OCI-LY3 (cell line): ENCODE measurements around the gene NAA30.

Experiments
- H2AFZ ChIP-seq: fragments of 200-600, 300-600 bp; shearing (Covaris generic); 2 replicates; pipeline ENCODE4 v1.6.0; 2014; ENCODE audit warnings: antibody characterized with exemption, low read depth, low read length
- H3K27ac ChIP-seq: fragments of 200-600, 300-600 bp; sonication (generic); 2 replicates; pipeline ENCODE4 v1.5.1; 2014; ENCODE audit warnings: mild to moderate bottlenecking, low read length, moderate library complexity, mixed read lengths
- H3K27me3 ChIP-seq: fragments of 200-600, 300-600 bp; sonication (generic); 2 replicates; pipeline ENCODE4 v1.6.1; 2014; ENCODE audit warnings: low read depth, low read length, mixed read lengths
- H3K36me3 ChIP-seq: fragments of 200-600, 300-600 bp; sonication (generic); replicated peaks from 2 replicates; pipeline ENCODE3; 2014; ENCODE audit warnings: low read depth, low read length, mixed read lengths
- H3K4me1 ChIP-seq: fragments of 300-600, 200-600 bp; sonication (generic); 2 replicates; pipeline ENCODE4 v1.6.1; 2014; ENCODE audit warnings: low read length, mixed read lengths
- H3K4me2 ChIP-seq: fragments of 200-600, 300-600 bp; sonication (generic); 2 replicates; pipeline ENCODE4 v1.6.1; 2014; ENCODE audit warnings: low read length, mixed read lengths
- H3K4me3 ChIP-seq: fragments of 300-600, 200-600 bp; sonication (generic); 2 replicates; pipeline ENCODE4 v1.5.1; 2014; ENCODE audit warnings: antibody characterized with exemption, mild to moderate bottlenecking, low read length, moderate library complexity
- H3K79me2 ChIP-seq: fragments of 300-600, 200-600 bp; shearing (Covaris generic); 2 replicates; pipeline ENCODE4 v1.6.1; 2014; ENCODE audit warnings: mild to moderate bottlenecking, low read length, mixed read lengths
- H3K9ac ChIP-seq: fragments of 300-600, 200-600 bp; shearing (Covaris generic); 2 replicates; pipeline ENCODE4 v1.6.0; 2014; ENCODE audit warnings: mild to moderate bottlenecking, low read length, moderate library complexity
- H3K9me3 ChIP-seq: fragments of 200-600, 300-600 bp; shearing (Covaris generic); 2 replicates; pipeline ENCODE4 v1.6.1; 2014; ENCODE audit warnings: low read length, mixed read lengths; ENCODE audit not compliant: insufficient read depth
- H4K20me1 ChIP-seq: fragments of 200-600, 300-600 bp; sonication (generic); 2 replicates; pipeline ENCODE4 v1.6.1; 2016; ENCODE audit warnings: low read length, mixed read lengths; ENCODE audit not compliant: insufficient read depth
- CTCF ChIP-seq: fragments of 200-600, 300-600 bp; sonication (generic); IDR thresholded peaks from 2 replicates; pipeline ENCODE4 v1.5.1; 2014; ENCODE audit warnings: antibody characterized with exemption, low read length, low read depth
- EZH2phosphoT487 ChIP-seq: fragments of 200-600 bp; shearing (Covaris generic); IDR thresholded peaks from 2 replicates; pipeline ENCODE4 v1.6.1; 2018; ENCODE audit warnings: antibody characterized with exemption, mixed run types, low read depth

The NAA30 gene

GRCh38 chr14:57378661-57379060, 11.7 kb upstream of the NAA30 start:
- no peaks in the 10 kb centered on the region for H4K20me1 ChIP-seq
- no peak for TF ChIP-seq EZH2phosphoT487
- TF ChIP-seq CTCF = peak; percentile 43
- no peak overlapping the region for H3K4me2 ChIP-seq

GRCh38 chr14:57380935-57381334, 9.5 kb upstream of the NAA30 start:
- H3K4me2 ChIP-seq = no peak overlapping the region
- no peak overlapping the region for H3K4me3 ChIP-seq
- no peaks in the 10 kb centered on the region for H3K79me2 ChIP-seq
- no peaks in the 10 kb centered on the region for H3K36me3 ChIP-seq
- H3K27me3 ChIP-seq = no peaks in the 10 kb centered on the region
- H3K9ac ChIP-seq = no peak overlapping the region
- no peak overlapping the region for H3K27ac ChIP-seq
- TF ChIP-seq EZH2phosphoT487 (no peak), CTCF (no peak)
- H2AFZ ChIP-seq = no peak overlapping the region
- peaks cover 11% of the 10 kb centered on the region for H3K4me1 ChIP-seq
- no peaks in the 10 kb centered on the region for H4K20me1 ChIP-seq
- H3K9me3 ChIP-seq = no peaks in the 10 kb centered on the region

More at GRCh38 chr14:57378661-57379060, 11.7 kb upstream of the NAA30 start:
- Histone ChIP-seq H2AFZ (no peak overlapping the region), H3K4me3 (no peak overlapping the region), H3K4me1 (no peaks in the 10 kb centered on the region), H3K36me3 (no peaks in the 10 kb centered on the region), H3K9me3 (no peaks in the 10 kb centered on the region), H3K79me2 (no peaks in the 10 kb centered on the region), H3K27ac (no peak overlapping the region), H3K9ac (no peak overlapping the region), H3K27me3 (no peaks in the 10 kb centered on the region)

GRCh38 chr14:57382283-57382682, 8.1 kb upstream of the NAA30 start:
- no peak overlapping the region for H3K4me3 ChIP-seq
- no peak overlapping the region for H3K27ac ChIP-seq
- no peak overlapping the region for H2AFZ ChIP-seq
- no peaks in the 10 kb centered on the region for H4K20me1 ChIP-seq
- no peaks in the 10 kb centered on the region for H3K27me3 ChIP-seq
- peaks cover 11% of the 10 kb centered on the region for H3K4me1 ChIP-seq
- no peaks in the 10 kb centered on the region for H3K79me2 ChIP-seq
- no peak overlapping the region for H3K9ac ChIP-seq
- H3K9me3 ChIP-seq = no peaks in the 10 kb centered on the region
- H3K36me3 ChIP-seq = no peaks in the 10 kb centered on the region
- TF ChIP-seq EZH2phosphoT487 = no peak
- no peak for TF ChIP-seq CTCF
- H3K4me2 ChIP-seq = no peak overlapping the region

GRCh38 chr14:57383125-57383745, 7.2 kb upstream of the NAA30 start:
- Histone ChIP-seq H3K36me3 (no peaks in the 10 kb centered on the region), H3K4me3 (no peak overlapping the region), H3K27ac (no peak overlapping the region), H3K79me2 (no peaks in the 10 kb centered on the region), H4K20me1 (no peaks in the 10 kb centered on the region), H3K4me1 (peaks cover 11% of the 10 kb centered on the region), H3K9ac (no peak overlapping the region), H3K4me2 (no peak overlapping the region), H3K27me3 (no peaks in the 10 kb centered on the region), H3K9me3 (no peaks in the 10 kb centered on the region), H2AFZ (no peak overlapping the region)
- no peak for TF ChIP-seq CTCF
- TF ChIP-seq EZH2phosphoT487 = no peak
